ENCODE measurements around the gene PDP2.

Gene PDP2

GRCh38 chr16:66918803-66919568, 38.7 kb downstream of the PDP2 start, which contains the start of gene CDH16:
TSS of gene CDH16 (minus strand) at chr16:66918885. CDS start at chr16:66918065, 820 bp downstream.
- TF ChIP-seq CTCF (IDR thresholded peaks at IDR 0.05; ENCODE audit: control extremely low read depth, extremely low read depth, low read depth, missing control alignments), result no peak
- DNase-seq (ENCODE audit: extremely low spot score), result no peak
- POLR2A ChIA-PET, result no interaction called here
- CTCF ChIA-PET, result interaction anchor here (1.0 to 4.3 kb wide), 10 partner anchors 9 to 267 kb away, joined by 3 to 28 read pairs (median 4); no protein-coding TSS in a partner anchor

GRCh38 chr16:66919569-66920298, 39.4 kb downstream of the PDP2 start:
- CTCF ChIA-PET, result interaction anchor here (0.9 to 4.3 kb wide), 8 partner anchors 8 to 52 kb away, joined by 3 to 28 read pairs (median 6); no protein-coding TSS in a partner anchor
- POLR2A ChIA-PET, result no interaction called here
- no peak for TF ChIP-seq CTCF (IDR thresholded peaks at IDR 0.05; ENCODE audit: control extremely low read depth, extremely low read depth, low read depth, missing control alignments)

GRCh38 chr16:66920299-66920590, 39.9 kb downstream of the PDP2 start:
- no peak for TF ChIP-seq CTCF (IDR thresholded peaks at IDR 0.05; ENCODE audit: control extremely low read depth, extremely low read depth, low read depth, missing control alignments)
- ChIA-PET CTCF (interaction anchor here (0.9 to 4.3 kb wide), 7 partner anchors 7 to 52 kb away, joined by 3 to 28 read pairs (median 6); no protein-coding TSS in a partner anchor), POLR2A (no interaction called here)
- DNase-seq (ENCODE audit: extremely low spot score), result no peak

More at GRCh38 chr16:66919569-66920298, 39.4 kb downstream of the PDP2 start:
- no peak for DNase-seq (ENCODE audit: extremely low spot score)

- ChIA-PET CTCF (interaction anchor here (0.9 to 2.9 kb wide), 5 partner anchors 11 to 29 kb away, joined by 3 to 9 read pairs (median 6); no protein-coding TSS in a partner anchor), POLR2A (no interaction called here)
- TF ChIP-seq CTCF (IDR thresholded peaks at IDR 0.05; ENCODE audit: control extremely low read depth, extremely low read depth, low read depth, missing control alignments), result no peak
- no peak for DNase-seq (ENCODE audit: extremely low spot score)
Observed at GRCh38 chr16:66920924-66921680, 40.8 kb downstream of the PDP2 start.

GRCh38 chr16:66921729-66922450, 41.6 kb downstream of the PDP2 start:
- POLR2A ChIA-PET, result no interaction called here
- DNase-seq (ENCODE audit: extremely low spot score), result no peak
- CTCF ChIA-PET, result interaction anchor here (1.0 to 2.9 kb wide), 3 partner anchors 11 to 26 kb away, joined by 3 to 8 read pairs (median 6); no protein-coding TSS in a partner anchor
- no peak for TF ChIP-seq CTCF (IDR thresholded peaks at IDR 0.05; ENCODE audit: control extremely low read depth, extremely low read depth, low read depth, missing control alignments)

Measured in GM10248 (cell line).